ENCODE results near the gene GPAT3.

DNA sequence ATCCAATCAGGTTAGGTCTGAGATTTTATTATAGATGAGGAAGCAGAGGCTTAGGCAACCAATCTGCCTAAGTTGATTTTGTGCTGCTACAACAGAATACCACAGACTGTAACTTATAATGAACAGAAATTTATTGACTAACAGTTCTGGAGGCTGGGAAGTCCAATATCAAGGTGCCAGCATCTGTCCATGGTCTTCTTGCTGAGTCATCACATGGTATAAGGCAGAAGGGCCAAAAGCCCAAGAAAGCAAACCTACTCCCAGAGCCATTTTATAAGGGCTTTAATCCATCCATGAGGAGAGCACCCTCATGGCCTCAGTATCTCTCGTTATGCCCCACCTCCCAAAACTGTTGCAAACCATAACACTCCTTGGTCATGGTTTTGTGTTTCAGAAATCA, 55.8 kb downstream of the GPAT3 start:
- TF ChIP-seq EZH2 (IDR thresholded peaks at IDR 0.05; ENCODE audit: low read depth, low read length, severe bottlenecking) (no peak), SIX5 (IDR thresholded peaks at IDR 0.05; ENCODE audit: low read depth, low read length) (no peak), GABPA (IDR thresholded peaks at IDR 0.05; ENCODE audit: borderline replicate concordance, insufficient read depth, low read length) (no peak), KDM1A (IDR thresholded peaks at IDR 0.05; ENCODE audit: borderline replicate concordance, low read length) (no peak), KDM5A (IDR thresholded peaks at IDR 0.05; ENCODE audit: low read length) (no peak), BACH1 (IDR thresholded peaks at IDR 0.05; ENCODE audit: low read length) (no peak)
- TF ChIP-seq, protein P1, sequence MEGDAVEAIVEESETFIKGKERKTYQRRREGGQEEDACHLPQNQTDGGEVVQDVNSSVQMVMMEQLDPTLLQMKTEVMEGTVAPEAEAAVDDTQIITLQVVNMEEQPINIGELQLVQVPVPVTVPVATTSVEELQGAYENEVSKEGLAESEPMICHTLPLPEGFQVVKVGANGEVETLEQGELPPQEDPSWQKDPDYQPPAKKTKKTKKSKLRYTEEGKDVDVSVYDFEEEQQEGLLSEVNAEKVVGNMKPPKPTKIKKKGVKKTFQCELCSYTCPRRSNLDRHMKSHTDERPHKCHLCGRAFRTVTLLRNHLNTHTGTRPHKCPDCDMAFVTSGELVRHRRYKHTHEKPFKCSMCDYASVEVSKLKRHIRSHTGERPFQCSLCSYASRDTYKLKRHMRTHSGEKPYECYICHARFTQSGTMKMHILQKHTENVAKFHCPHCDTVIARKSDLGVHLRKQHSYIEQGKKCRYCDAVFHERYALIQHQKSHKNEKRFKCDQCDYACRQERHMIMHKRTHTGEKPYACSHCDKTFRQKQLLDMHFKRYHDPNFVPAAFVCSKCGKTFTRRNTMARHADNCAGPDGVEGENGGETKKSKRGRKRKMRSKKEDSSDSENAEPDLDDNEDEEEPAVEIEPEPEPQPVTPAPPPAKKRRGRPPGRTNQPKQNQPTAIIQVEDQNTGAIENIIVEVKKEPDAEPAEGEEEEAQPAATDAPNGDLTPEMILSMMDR (IDR thresholded peaks at IDR 0.05; ENCODE audit: control extremely low read depth in 1 of 3, insufficient read depth in 1 of 3, low read depth in 1 of 3, low read length in 3 of 3): no peak

Measured in H1 (cell line).